Heart left ventricle (tissue), 16 donors: ENCODE data around the gene LAMC1. TPM values are rescaled to one million over a fixed set of nuclear protein-coding genes. Genes with fewer than 3 reads are reported as not detected.

ENCODE experiments used
- ATAC-seq, 4 donors: fragments of 200-7000 bp; cut with Tn5 transposase; one replicate each; pipeline ENCODE4 v1.9.1; 2020 to 2022; ENCODE audit warnings: moderate library complexity in 4 of 4, mild to moderate bottlenecking in 3 of 4, moderate number of reproducible peaks in 1 of 4
- DNase-seq, 5 donors: peaks; one replicate each; pipeline ENCODE4 v3.0.0-alpha.2; 2020
- H3K27ac ChIP-seq, 12 donors: fragments of 200-600 bp; sonication (generic) in 4 of 12; one replicate each; pipeline versions ENCODE4 v1.5.0 to v1.8.0; 2016 to 2022; ENCODE audit warnings: mild to moderate bottlenecking in 2 of 12
- H3K27me3 ChIP-seq, 9 donors: fragments of 200-600 bp; sonication (generic) in 2 of 9; one replicate each; pipeline versions ENCODE4 v1.5.1 to v1.8.0; 2016 to 2022; ENCODE audit warnings: mild to moderate bottlenecking in 3 of 9
- H3K36me3 ChIP-seq, 9 donors: fragments of 200-600 bp; sonication (generic) in 2 of 9; one replicate each; pipeline versions ENCODE4 v1.5.0 to v1.8.0; 2018 to 2022; ENCODE audit warnings: mild to moderate bottlenecking in 2 of 9
- H3K4me1 ChIP-seq, 12 donors: fragments of 200-600 bp; sonication (generic) in 4 of 12; one replicate each; pipeline versions ENCODE4 v1.5.0 to v1.8.0; 2016 to 2022; ENCODE audit warnings: mild to moderate bottlenecking in 3 of 12
- H3K4me3 ChIP-seq, 12 donors: fragments of 200-600 bp; sonication (generic) in 4 of 12; one replicate each; pipeline versions ENCODE4 v1.5.0 to v1.8.0; 2017 to 2022; ENCODE audit warnings: mild to moderate bottlenecking in 9 of 12, moderate library complexity in 4 of 12
- H3K9me3 ChIP-seq, 12 donors: fragments of 200-600 bp; sonication (generic) in 4 of 12; one replicate each; pipeline versions ENCODE4 v1.5.0 to v1.8.0; 2016 to 2022; ENCODE audit warnings: mild to moderate bottlenecking in 1 of 12
- POLR2A ChIP-seq, 2 donors: fragments of 450-650 bp; IDR thresholded peaks; one replicate each; pipeline ENCODE4 v1.6.1; 2017; ENCODE audit warnings: antibody characterized with exemption in 2 of 2, mild to moderate bottlenecking in 2 of 2, moderate library complexity in 2 of 2
- WGBS, 4 donors: extraction: QIAGEN DNeasy Blood & Tissue Kit in 2 of 4; methylation state at CpG; one replicate each; pipeline versions ENCODE4 v1.1.5 to v1.1.7; 2013 to 2018; 5-methylcytosine and 5-hydroxymethylcytosine counted together
- intact Hi-C, 10 donors: fragments of 100-400 bp; cut with DNase I; formaldehyde crosslinking; loops; one replicate each; pipeline versions ENCODE4 v1.11.1 to v1.14.2; 2022
- polyA plus RNA-seq, 2 donors: library from polyadenylated mRNA; stranded (reverse); fragments of 200-250 nt; gene quantifications; one replicate each; pipeline ENCODE4 v1.2.3, GENCODE V29; 2013
- total RNA-seq, 9 donors: library from RNA; depleted of rRNA in 2 of 9; stranded (reverse); fragments of >200 nt in 2 of 9; fragmentation: NEBNext Ultra II Directional in 3 of 9; extraction: Animal tissue kit (Norgen Biotek cat#: 25700) in 3 of 9; gene quantifications; one replicate each; pipeline versions ENCODE4 v1.1.0 to v1.2.4, GENCODE V29; 2016 to 2023
- TF ChIP-seq, protein P1 (sequence below), 12 donors: fragments of 200-600 bp; sonication (generic) in 4 of 12; IDR thresholded peaks; one replicate each; pipeline versions ENCODE4 v1.5.0 to v1.8.0; 2018 to 2022; ENCODE audit warnings: antibody characterized with exemption in 12 of 12, mild to moderate bottlenecking in 5 of 12
- donor health status: ischemic (EF 13 %, LVEDD 7.1; RV severe dilation, severe dysfunction).
- donor health status: healthy with polysubstance abuse.
- donor health status: DM: no; HTN: yes; CAD: no.
- donor health status: DM: no; HTN: no; CAD: no.
- donor health status: ischemic (EF 25% LVEDD 6.9; RV normal size, moderate dysfunction).
- donor health status: ischemic (EF 25% LVEDD 5.7; RV mildly dilated, moderate dysfunction).
- donor health status: healthy.
- donor health status: DM: yes; HTN: yes; CAD: no.
- donor health status: ischemic (EF 35%, LVEDD 5.7; RV mildly dilated, moderate dysfunction).
- donor health status: nonischemic (EF 11% LVEDD 7.7; RV severe dilation, severe dysfunction).
- donor health status: DM: yes; HTN: yes; CAD: no.
- donor health status: PGD.
- donor health status: ischemic (EF 29% LVEDD 5.4; RV normal size, mild dysfunction).
- donor health status: nonischemic (EF 23%, LVEDD 6.1; RV moderate dilation, normal function).

The LAMC1 gene
- total and polyA plus RNA-seq, 11 donors, result 22.9 to 226 (median 119) TPM

- Histone ChIP-seq H3K27me3 (no peaks in the 10 kb centered on the region), H3K9me3 (no peaks in the 10 kb centered on the region), H3K4me1 (peaks cover 0 to 78% (median 40%) of the 10 kb centered on the region in 12 donors), H3K36me3 (peaks cover 0 to 24% (median 0%) of the 10 kb centered on the region in 9 donors), H3K27ac (peak overlapping the region in 2 of 12 donors; percentile 4 to 17), H3K4me3 (peak overlapping the region in 6 of 12 donors; percentile 1 to 95 (median 82))
- WGBS, 4 donors, result 62 to 74% (median 68%) methylated on average over 3 of the region's 3 CpGs
- ATAC-seq, result peak in 1 of 4 donors; percentile 11
- DNase-seq, result no peak
- TF ChIP-seq, protein P1, sequence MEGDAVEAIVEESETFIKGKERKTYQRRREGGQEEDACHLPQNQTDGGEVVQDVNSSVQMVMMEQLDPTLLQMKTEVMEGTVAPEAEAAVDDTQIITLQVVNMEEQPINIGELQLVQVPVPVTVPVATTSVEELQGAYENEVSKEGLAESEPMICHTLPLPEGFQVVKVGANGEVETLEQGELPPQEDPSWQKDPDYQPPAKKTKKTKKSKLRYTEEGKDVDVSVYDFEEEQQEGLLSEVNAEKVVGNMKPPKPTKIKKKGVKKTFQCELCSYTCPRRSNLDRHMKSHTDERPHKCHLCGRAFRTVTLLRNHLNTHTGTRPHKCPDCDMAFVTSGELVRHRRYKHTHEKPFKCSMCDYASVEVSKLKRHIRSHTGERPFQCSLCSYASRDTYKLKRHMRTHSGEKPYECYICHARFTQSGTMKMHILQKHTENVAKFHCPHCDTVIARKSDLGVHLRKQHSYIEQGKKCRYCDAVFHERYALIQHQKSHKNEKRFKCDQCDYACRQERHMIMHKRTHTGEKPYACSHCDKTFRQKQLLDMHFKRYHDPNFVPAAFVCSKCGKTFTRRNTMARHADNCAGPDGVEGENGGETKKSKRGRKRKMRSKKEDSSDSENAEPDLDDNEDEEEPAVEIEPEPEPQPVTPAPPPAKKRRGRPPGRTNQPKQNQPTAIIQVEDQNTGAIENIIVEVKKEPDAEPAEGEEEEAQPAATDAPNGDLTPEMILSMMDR (IDR thresholded peaks at IDR 0.05), result no peak
- TF ChIP-seq POLR2A (IDR thresholded peaks at IDR 0.05), result no peak
- intact Hi-C loops, result loop anchor here in 9 of 10 donors (5.0 to 10.0 kb wide), 6 partner anchors 43 to 205 kb away; no protein-coding TSS in a partner anchor
Measured at GRCh38 chr1:183029591-183030000, 6.4 kb downstream of the LAMC1 start.

GRCh38 chr1:183030053-183030452, 6.8 kb downstream of the LAMC1 start:
- intact Hi-C loops, result loop anchor here in 1 of 10 donors (5.0 kb wide), 1 partner anchor 92 kb away; no protein-coding TSS in a partner anchor
- DNase-seq, result no peak
- Histone ChIP-seq H3K4me1 (peaks cover 0 to 78% (median 35%) of the 10 kb centered on the region in 12 donors), H3K9me3 (no peaks in the 10 kb centered on the region), H3K36me3 (peaks cover 0 to 24% (median 0%) of the 10 kb centered on the region in 9 donors), H3K27me3 (no peaks in the 10 kb centered on the region), H3K4me3 (peak overlapping the region in 5 of 12 donors; percentile 10 to 95 (median 91)), H3K27ac (peak overlapping the region in 2 of 12 donors; percentile 4 to 32)
- TF ChIP-seq, protein P1 (IDR thresholded peaks at IDR 0.05), result no peak
- TF ChIP-seq POLR2A (IDR thresholded peaks at IDR 0.05), result no peak
- 65 to 83% (median 75%) methylated on average over 1 of the region's 1 CpG for WGBS, 4 donors
- peak in 1 of 4 donors; percentile 39 for ATAC-seq

GRCh38 chr1:183032122-183032921, 9.1 kb downstream of the LAMC1 start:
- TF ChIP-seq POLR2A (IDR thresholded peaks at IDR 0.05), result no peak
- TF ChIP-seq, protein P1 (IDR thresholded peaks at IDR 0.05), result no peak
- DNase-seq, result no peak
- H3K27ac ChIP-seq, result peak overlapping the region in 2 of 12 donors; percentile 3 to 4
- no peaks in the 10 kb centered on the region for H3K9me3 ChIP-seq
- no peaks in the 10 kb centered on the region for H3K27me3 ChIP-seq
- peaks cover 0 to 66% (median 19%) of the 10 kb centered on the region in 12 donors for H3K4me1 ChIP-seq
- WGBS, 4 donors, result 62 to 81% (median 66%) methylated on average over 5 of the region's 5 CpGs
- H3K36me3 ChIP-seq, result peaks cover 0 to 24% (median 0%) of the 10 kb centered on the region in 9 donors
- intact Hi-C loops, result loop anchor here in 1 of 10 donors (5.0 kb wide), 1 partner anchor 90 kb away; no protein-coding TSS in a partner anchor
- ATAC-seq, result peak in 1 of 4 donors; percentile 35
- H3K4me3 ChIP-seq, result peak overlapping the region in 2 of 12 donors; percentile 11 to 22

DNA sequence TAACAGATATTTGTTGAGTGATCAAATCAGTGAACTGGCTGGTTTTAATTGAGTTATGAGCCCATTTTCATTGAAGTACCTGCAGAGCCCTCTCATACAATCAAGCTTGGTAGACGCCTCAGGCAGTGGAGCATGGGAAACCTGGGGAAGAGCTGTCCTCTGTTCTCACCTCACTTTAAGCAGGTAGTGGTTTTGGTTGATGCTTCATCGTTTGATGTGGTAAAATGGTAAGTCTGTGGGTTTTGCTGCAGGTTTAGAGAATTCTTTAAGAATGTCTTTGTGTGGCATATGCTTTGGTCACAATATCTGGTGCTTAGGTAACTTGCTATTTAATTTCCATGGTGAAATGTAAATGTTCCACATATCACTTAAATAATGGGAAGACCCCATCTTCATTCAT, 10.0 kb downstream of the LAMC1 start:
- H3K27me3 ChIP-seq, result no peaks in the 10 kb centered on the region
- ATAC-seq, result no peak
- H3K4me1 ChIP-seq, result peaks cover 0 to 65% (median 13%) of the 10 kb centered on the region in 12 donors
- peaks cover 0 to 18% (median 0%) of the 10 kb centered on the region in 9 donors for H3K36me3 ChIP-seq
- no peak for DNase-seq
- intact Hi-C loops, result loop anchor here in 1 of 10 donors (5.0 kb wide), 1 partner anchor 89 kb away; no protein-coding TSS in a partner anchor
- H3K9me3 ChIP-seq, result no peaks in the 10 kb centered on the region
- no peak overlapping the region for H3K4me3 ChIP-seq
- WGBS, 4 donors, result 87 to 96% (median 90%) methylated on average over 2 of the region's 2 CpGs
- no peak for TF ChIP-seq POLR2A (IDR thresholded peaks at IDR 0.05)
- TF ChIP-seq, protein P1 (IDR thresholded peaks at IDR 0.05), result no peak
- H3K27ac ChIP-seq, result no peak overlapping the region
